GM12891 (cell line): ENCODE measurements around the gene ZNF438.

Experiments
- PAX5 ChIP-seq: IDR thresholded peaks from 2 replicates; pipeline ENCODE4 v1.6.1; 2011; ENCODE audit warnings: low read length, moderate library complexity, mild to moderate bottlenecking; ENCODE audit not compliant: insufficient read depth, severe bottlenecking
- POLR2A ChIP-seq: IDR thresholded peaks from 2 replicates; pipeline ENCODE4 v1.6.1; 2011; ENCODE audit warnings: low read depth, low read length, control low read depth
- POLR2AphosphoS5 ChIP-seq: IDR thresholded peaks from 2 replicates; pipeline ENCODE4 v1.6.1; 2011; ENCODE audit warnings: low read depth, low read length, control low read depth
- SPI1 ChIP-seq: IDR thresholded peaks from 2 replicates; pipeline ENCODE4 v1.6.1; 2011; ENCODE audit warnings: low read depth, low read length, control low read depth
- TAF1 ChIP-seq: IDR thresholded peaks from 2 replicates; pipeline ENCODE4 v1.6.1; 2011; ENCODE audit warnings: low read depth, low read length, control low read depth

GRCh38 chr10:30929901-30930520 is 101.7 kb downstream of the ZNF438 start:
- TF ChIP-seq POLR2A (no peak), POLR2AphosphoS5 (no peak), TAF1 (no peak), SPI1 (no peak), PAX5 (no peak)
